ENCODE data around the gene RASGRF2. TPM values are rescaled to one million over a fixed set of nuclear protein-coding genes. Genes with fewer than 3 reads are reported as not detected.

The RASGRF2 gene
- polyA plus RNA-seq, 2 of the 4 experiments (the other 2 are of a cell fraction): 1.4 to 2.1 TPM

- no peak overlapping the region for H3K4me2 ChIP-seq
- ChIA-PET CTCF (interaction anchor here (0.8 to 7.4 kb wide), 3 partner anchors 9 to 1055 kb away, joined by 3 to 39 read pairs (median 3); no protein-coding TSS in a partner anchor), POLR2A (no interaction called here)
- WGBS (ENCODE audit: missing lambda C conversion rate): 91% methylated on average over 1 of the region's 1 CpG
- no peak for TF ChIP-seq RARB (CRISPR knock-in tag; IDR thresholded peaks at IDR 0.05)
- TF ChIP-seq PHF8 (IDR thresholded peaks at IDR 0.05; ENCODE audit: borderline replicate concordance, low read depth): no peak
- TF ChIP-seq GATA3 (IDR thresholded peaks at IDR 0.05; ENCODE audit: borderline replicate concordance): no peak
- TF ChIP-seq POLR2AphosphoS2 (conservative IDR thresholded peaks at IDR 0.05; ENCODE audit: low read length): no peak
- no peak for TF ChIP-seq JUNB (IDR thresholded peaks at IDR 0.05)
- no peak for TF ChIP-seq RCOR1 (IDR thresholded peaks at IDR 0.05; ENCODE audit: low read depth, low read length)
- TF ChIP-seq ZFP36 (IDR thresholded peaks at IDR 0.05; ENCODE audit: borderline replicate concordance, partially characterized antibody): no peak
- no peak for TF ChIP-seq FOSB (CRISPR knock-in tag; IDR thresholded peaks at IDR 0.05)
- DNase-seq (ENCODE audit: low read depth in 1 of 2, low spot score in 1 of 2) (no peak), ATAC-seq (no peak), FAIRE-seq (no peak)
- no peaks in the 10 kb centered on the region for H3K4me1 ChIP-seq
- no peak overlapping the region for H3K27ac ChIP-seq
- no peaks in the 10 kb centered on the region for H3K9me3 ChIP-seq
- no peak overlapping the region for H3K4me3 ChIP-seq
Measured at GRCh38 chr5:81204205-81204604, 244.0 kb downstream of the RASGRF2 start.

GRCh38 chr5:81205058-81205457, 244.9 kb downstream of the RASGRF2 start:
- Histone ChIP-seq H3K9me3 (no peaks in the 10 kb centered on the region), H3K4me1 (no peaks in the 10 kb centered on the region), H3K27ac (no peak overlapping the region), H3K4me2 (no peak overlapping the region), H3K4me3 (no peak overlapping the region)
- no peak for FAIRE-seq
- ATAC-seq: no peak
- 61% methylated on average over 4 of the region's 4 CpGs for WGBS (ENCODE audit: missing lambda C conversion rate)
- TF ChIP-seq CBX8 (IDR thresholded peaks at IDR 0.05): no peak
- TF ChIP-seq HES2 (IDR thresholded peaks at IDR 0.05): no peak
- no peak for TF ChIP-seq RARB (CRISPR knock-in tag; IDR thresholded peaks at IDR 0.05)
- no peak for TF ChIP-seq POLR2AphosphoS2 (conservative IDR thresholded peaks at IDR 0.05; ENCODE audit: low read length)
- TF ChIP-seq POLR2A (IDR thresholded peaks at IDR 0.05; ENCODE audit: low read length): no peak
- TF ChIP-seq ELK1 (IDR thresholded peaks at IDR 0.05; ENCODE audit: low read depth, low read length): no peak
- no peak for TF ChIP-seq ATOH8 (CRISPR knock-in tag; IDR thresholded peaks at IDR 0.05; ENCODE audit: low read depth)
- no peak for TF ChIP-seq FOSB (CRISPR knock-in tag; IDR thresholded peaks at IDR 0.05)
- TF ChIP-seq GATA3 (IDR thresholded peaks at IDR 0.05; ENCODE audit: borderline replicate concordance): no peak
- no peak for TF ChIP-seq HOXB5 (CRISPR knock-in tag; IDR thresholded peaks at IDR 0.05)
- TF ChIP-seq NPAS2 (CRISPR knock-in tag; IDR thresholded peaks at IDR 0.05; ENCODE audit: borderline replicate concordance): no peak
- TF ChIP-seq PBX3 (IDR thresholded peaks at IDR 0.05): no peak
- TF ChIP-seq MAX (IDR thresholded peaks at IDR 0.05): no peak
- no peak for TF ChIP-seq TP53 (CRISPR knock-in tag; IDR thresholded peaks at IDR 0.05)
- TF ChIP-seq FOXS1 (CRISPR knock-in tag; IDR thresholded peaks at IDR 0.05): no peak
- no peak for TF ChIP-seq CHD4 (IDR thresholded peaks at IDR 0.05; ENCODE audit: borderline replicate concordance)
- no peak for DNase-seq (ENCODE audit: low read depth in 1 of 2, low spot score in 1 of 2)
- POLR2A ChIA-PET: no interaction called here
- CTCF ChIA-PET: interaction anchor here (0.6 to 7.4 kb wide), 4 partner anchors 10 to 1054 kb away, joined by 3 to 39 read pairs (median 3); no protein-coding TSS in a partner anchor

GRCh38 chr5:81207009-81207408, 246.8 kb downstream of the RASGRF2 start:
- TF ChIP-seq BHLHE40 (IDR thresholded peaks at IDR 0.05; ENCODE audit: low read depth, low read length) (no peak), HOXB13 (CRISPR knock-in tag; IDR thresholded peaks at IDR 0.05; ENCODE audit: low read depth) (no peak), MAZ (IDR thresholded peaks at IDR 0.05; ENCODE audit: borderline replicate concordance, low read depth, low read length) (no peak), RFX5 (IDR thresholded peaks at IDR 0.05) (no peak), NR3C1 (IDR thresholded peaks at IDR 0.05) (no peak), SREBF2 (IDR thresholded peaks at IDR 0.05) (no peak), MAFK (IDR thresholded peaks at IDR 0.05; ENCODE audit: partially characterized antibody) (no peak), KDM1A (IDR thresholded peaks at IDR 0.05; ENCODE audit: low read depth) (no peak), NFE2L2 (conservative IDR thresholded peaks at IDR 0.05; ENCODE audit: low read length) (no peak)
- Histone ChIP-seq H3K9me3 (no peaks in the 10 kb centered on the region), H3K4me2 (no peak overlapping the region), H3K4me3 (no peak overlapping the region), H3K27ac (no peak overlapping the region), H3K4me1 (no peaks in the 10 kb centered on the region)
- CTCF ChIA-PET: interaction anchor here (0.6 to 7.4 kb wide), 4 partner anchors 12 to 516 kb away, joined by 3 to 39 read pairs (median 4); no protein-coding TSS in a partner anchor
- no peak for FAIRE-seq
- ATAC-seq: peak; percentile 67 to 81; a peak in 4 of 6 replicates
- POLR2A ChIA-PET: no interaction called here
- peak; percentile 13 to 14 for DNase-seq (ENCODE audit: low read depth in 1 of 2, low spot score in 1 of 2)
- WGBS (ENCODE audit: missing lambda C conversion rate): 43% methylated on average over 5 of the region's 5 CpGs

Data from A549 (cell line).